ENCODE results near the gene KCNH4. TPM values are rescaled to one million over a fixed set of nuclear protein-coding genes. Genes with fewer than 3 reads are reported as not detected.

Gene KCNH4
- total RNA-seq, 1 experiment from 2014 or later: 0.28 TPM

DNA sequence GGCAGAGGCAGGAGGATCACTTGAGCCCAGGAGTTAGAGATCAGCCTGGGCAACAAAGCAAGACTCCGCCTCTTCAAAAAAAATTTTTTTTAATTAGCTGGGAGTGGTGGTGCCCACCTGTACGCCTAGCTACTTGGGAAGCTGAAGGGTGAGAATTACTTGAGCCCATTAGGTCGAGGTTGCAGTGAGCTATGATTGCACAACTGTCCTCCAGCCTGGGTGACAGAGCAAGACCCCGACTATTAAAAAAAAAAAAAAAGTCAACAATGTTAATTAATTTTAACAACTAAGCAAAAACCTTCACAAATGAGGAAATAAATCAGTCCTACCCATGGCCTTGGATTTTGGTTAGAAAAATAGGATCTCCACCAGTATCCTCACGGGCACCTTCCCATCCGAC is 73.8 kb downstream of the KCNH4 start:
- BruUV-seq (replicated peaks): no TSS peak
- POLR2A ChIA-PET (ENCODE audit: low non-redundant PET): no interaction called here
- TF ChIP-seq, protein P1, sequence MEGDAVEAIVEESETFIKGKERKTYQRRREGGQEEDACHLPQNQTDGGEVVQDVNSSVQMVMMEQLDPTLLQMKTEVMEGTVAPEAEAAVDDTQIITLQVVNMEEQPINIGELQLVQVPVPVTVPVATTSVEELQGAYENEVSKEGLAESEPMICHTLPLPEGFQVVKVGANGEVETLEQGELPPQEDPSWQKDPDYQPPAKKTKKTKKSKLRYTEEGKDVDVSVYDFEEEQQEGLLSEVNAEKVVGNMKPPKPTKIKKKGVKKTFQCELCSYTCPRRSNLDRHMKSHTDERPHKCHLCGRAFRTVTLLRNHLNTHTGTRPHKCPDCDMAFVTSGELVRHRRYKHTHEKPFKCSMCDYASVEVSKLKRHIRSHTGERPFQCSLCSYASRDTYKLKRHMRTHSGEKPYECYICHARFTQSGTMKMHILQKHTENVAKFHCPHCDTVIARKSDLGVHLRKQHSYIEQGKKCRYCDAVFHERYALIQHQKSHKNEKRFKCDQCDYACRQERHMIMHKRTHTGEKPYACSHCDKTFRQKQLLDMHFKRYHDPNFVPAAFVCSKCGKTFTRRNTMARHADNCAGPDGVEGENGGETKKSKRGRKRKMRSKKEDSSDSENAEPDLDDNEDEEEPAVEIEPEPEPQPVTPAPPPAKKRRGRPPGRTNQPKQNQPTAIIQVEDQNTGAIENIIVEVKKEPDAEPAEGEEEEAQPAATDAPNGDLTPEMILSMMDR (conservative IDR thresholded peaks at IDR 0.05; ENCODE audit: low read depth, low read length): no peak
- TF ChIP-seq EZH2 (IDR thresholded peaks at IDR 0.05; ENCODE audit: borderline replicate concordance, low read depth, low read length, poor library complexity, severe bottlenecking): no peak
- Histone ChIP-seq H3K27me3 (replicated peaks; ENCODE audit: insufficient read depth, low read depth, low read length, poor library complexity) (no peaks in the 10 kb centered on the region), H3K4me3 (ENCODE audit: low read depth, low read length, poor library complexity, severe bottlenecking) (no peak overlapping the region), H3K27ac (ENCODE audit: low read depth, low read length, poor library complexity, severe bottlenecking) (no peak overlapping the region), H3K4me1 (ENCODE audit: insufficient read depth, low read length, poor library complexity, severe bottlenecking) (no peaks in the 10 kb centered on the region), H3K9me3 (ENCODE audit: low read depth, low read length, poor library complexity, severe bottlenecking) (no peaks in the 10 kb centered on the region), H3K36me3 (ENCODE audit: insufficient read depth, low read length, poor library complexity, severe bottlenecking) (no peaks in the 10 kb centered on the region)
- no peak for DNase-seq (ENCODE audit: low spot score)
- CTCF ChIA-PET: no interaction called here
- intact Hi-C loops (cut with micrococcal nuclease; ENCODE audit: unreplicated experiment): no loop called here

Other genes with a start within 250 kb of the KCNH4 start
- gene CNP, start 214.3 kb downstream of the KCNH4 start, total RNA-seq (2021): 55.5 and 55.6 TPM in 2 replicates
- 77.4 and 94.6 TPM in 2 replicates for gene DNAJC7, start 163.7 kb downstream of the KCNH4 start, total RNA-seq (2021)
- 25.4 and 28.7 TPM in 2 replicates for gene NKIRAS2, start 161.1 kb downstream of the KCNH4 start, total RNA-seq (2021)
- gene C17orf113, start 130.5 kb downstream of the KCNH4 start, total RNA-seq (2021): 0.41 and 0.72 TPM in 2 replicates
- gene ZNF385C, start 82.7 kb downstream of the KCNH4 start, total RNA-seq (2021): 0.15 and 0.17 TPM in 2 replicates
- 2.1 and 3.3 TPM in 2 replicates for gene DHX58, start 68.4 kb downstream of the KCNH4 start, total RNA-seq (2021)
- gene KAT2A, start 59.8 kb downstream of the KCNH4 start, total RNA-seq (2021): 28.6 and 30.3 TPM in 2 replicates
- gene HSPB9, start 58.3 kb downstream of the KCNH4 start, total RNA-seq (2021): not detected in 2 replicates
- gene RAB5C, start 26.2 kb downstream of the KCNH4 start, total RNA-seq (2021): 65.1 and 67.5 TPM in 2 replicates
- not detected in 2 replicates for gene HCRT, start 4.3 kb upstream of the KCNH4 start, total RNA-seq (2021)
- gene GHDC, start 13.4 kb upstream of the KCNH4 start, total RNA-seq (2021): 3.7 and 3.9 TPM in 2 replicates
- 11.2 and 14.9 TPM in 2 replicates for gene STAT5B, start 95.2 kb upstream of the KCNH4 start, total RNA-seq (2021)
- 0.19 TPM in 1 of 2 replicates, not detected in the other for gene STAT5A, start 107.4 kb upstream of the KCNH4 start, total RNA-seq (2021)
- gene STAT3, start 207.3 kb upstream of the KCNH4 start, total RNA-seq (2021): 59.7 and 60.5 TPM in 2 replicates
- 16.6 and 19.9 TPM in 2 replicates for gene CAVIN1, start 242.1 kb upstream of the KCNH4 start, total RNA-seq (2021)